GM10248 (cell line): ENCODE data around the gene AK4.

Experiments used
- CTCF ChIA-PET: fragments of 300-600 bp; sonication (Branson Sonifier 250); formaldehyde crosslinking; extraction: SDS; loops from one replicate; lab custom pipeline; 2021; ENCODE audit warnings: antibody characterized with exemption; lab: Yijun Ruan, JAX
- POLR2A ChIA-PET: fragments of 350-650 bp; sonication (Branson Sonifier 250); formaldehyde crosslinking; extraction: SDS; loops from one replicate; lab custom pipeline; 2020; ENCODE audit warnings: antibody characterized with exemption; lab: Yijun Ruan, JAX
- DNase-seq: peaks from one replicate; pipeline ENCODE4 v3.0.0; 2012; ENCODE audit errors: extremely low spot score
- TF ChIP-seq, protein P1 (sequence below): IDR thresholded peaks from 2 replicates; pipeline ENCODE4 v1.5.1; 2012; ENCODE audit warnings: mild to moderate bottlenecking, low read depth; ENCODE audit errors: extremely low read depth, missing control alignments, control extremely low read depth

AK4 gene

DNA sequence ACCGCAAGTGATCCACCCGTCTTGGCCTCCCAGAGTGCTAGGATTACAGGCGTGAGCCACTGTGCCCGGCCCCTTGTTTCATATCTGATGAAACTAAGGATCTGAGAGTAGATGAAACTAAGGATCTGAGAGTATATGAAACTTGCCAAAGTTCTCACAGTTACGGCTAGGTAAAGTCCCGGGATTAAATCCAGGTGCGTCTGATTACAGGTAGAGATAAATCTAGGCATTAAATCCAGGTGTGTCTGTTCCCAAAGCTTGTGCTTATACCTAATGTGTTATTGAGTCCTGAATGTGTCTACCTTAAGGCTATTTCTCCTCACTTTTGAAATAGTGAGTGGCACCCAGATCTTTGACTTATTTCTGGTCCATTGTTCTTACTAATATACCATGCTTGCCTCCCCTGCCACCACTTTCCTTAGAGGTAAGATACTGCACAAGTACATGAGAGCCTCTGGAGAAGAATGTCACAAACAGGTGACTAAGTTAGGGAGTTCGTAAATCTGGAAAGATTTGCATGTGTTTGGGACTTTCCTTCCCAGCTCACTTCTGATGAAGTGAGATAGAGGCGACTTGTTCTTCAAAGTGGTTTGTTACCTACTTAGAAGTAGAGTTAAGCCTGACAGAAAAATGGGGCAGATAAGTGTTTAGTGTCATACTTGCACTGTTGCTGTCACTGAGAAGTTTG, 66.5 kb downstream of the AK4 start:
- CTCF ChIA-PET, result interaction anchor here (0.8 to 3.7 kb wide), 8 partner anchors 9 to 475 kb away, joined by 3 to 16 read pairs (median 6); no protein-coding TSS in a partner anchor
- DNase-seq, result no peak
- POLR2A ChIA-PET, result no interaction called here
- TF ChIP-seq, protein P1, sequence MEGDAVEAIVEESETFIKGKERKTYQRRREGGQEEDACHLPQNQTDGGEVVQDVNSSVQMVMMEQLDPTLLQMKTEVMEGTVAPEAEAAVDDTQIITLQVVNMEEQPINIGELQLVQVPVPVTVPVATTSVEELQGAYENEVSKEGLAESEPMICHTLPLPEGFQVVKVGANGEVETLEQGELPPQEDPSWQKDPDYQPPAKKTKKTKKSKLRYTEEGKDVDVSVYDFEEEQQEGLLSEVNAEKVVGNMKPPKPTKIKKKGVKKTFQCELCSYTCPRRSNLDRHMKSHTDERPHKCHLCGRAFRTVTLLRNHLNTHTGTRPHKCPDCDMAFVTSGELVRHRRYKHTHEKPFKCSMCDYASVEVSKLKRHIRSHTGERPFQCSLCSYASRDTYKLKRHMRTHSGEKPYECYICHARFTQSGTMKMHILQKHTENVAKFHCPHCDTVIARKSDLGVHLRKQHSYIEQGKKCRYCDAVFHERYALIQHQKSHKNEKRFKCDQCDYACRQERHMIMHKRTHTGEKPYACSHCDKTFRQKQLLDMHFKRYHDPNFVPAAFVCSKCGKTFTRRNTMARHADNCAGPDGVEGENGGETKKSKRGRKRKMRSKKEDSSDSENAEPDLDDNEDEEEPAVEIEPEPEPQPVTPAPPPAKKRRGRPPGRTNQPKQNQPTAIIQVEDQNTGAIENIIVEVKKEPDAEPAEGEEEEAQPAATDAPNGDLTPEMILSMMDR, result no peak

DNA sequence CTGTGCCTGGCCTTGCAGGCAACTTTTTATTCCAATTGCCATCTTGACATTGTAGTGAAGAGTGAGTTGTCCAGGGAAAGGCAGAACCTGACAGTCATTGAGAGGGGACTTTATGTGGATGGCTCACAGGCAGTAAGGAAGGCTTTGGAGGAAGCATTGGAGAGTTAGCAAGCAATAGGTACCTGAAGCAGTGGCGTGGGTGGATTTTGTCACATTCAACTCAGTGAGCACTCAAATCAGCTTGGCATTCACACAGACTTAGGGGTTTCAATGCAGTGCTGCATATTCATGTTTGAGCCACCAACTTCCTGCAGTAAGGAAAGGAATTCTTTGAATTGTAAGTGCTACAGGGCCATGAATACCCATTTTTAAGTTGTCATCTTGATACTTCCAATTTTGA, 69.0 kb downstream of the AK4 start:
- no peak for DNase-seq
- TF ChIP-seq, protein P1, result no peak
- ChIA-PET POLR2A (no interaction called here), CTCF (interaction anchor here (1.3 to 5.3 kb wide), 4 partner anchors 8 to 471 kb away, joined by 3 to 37 read pairs (median 15); no protein-coding TSS in a partner anchor)

DNA sequence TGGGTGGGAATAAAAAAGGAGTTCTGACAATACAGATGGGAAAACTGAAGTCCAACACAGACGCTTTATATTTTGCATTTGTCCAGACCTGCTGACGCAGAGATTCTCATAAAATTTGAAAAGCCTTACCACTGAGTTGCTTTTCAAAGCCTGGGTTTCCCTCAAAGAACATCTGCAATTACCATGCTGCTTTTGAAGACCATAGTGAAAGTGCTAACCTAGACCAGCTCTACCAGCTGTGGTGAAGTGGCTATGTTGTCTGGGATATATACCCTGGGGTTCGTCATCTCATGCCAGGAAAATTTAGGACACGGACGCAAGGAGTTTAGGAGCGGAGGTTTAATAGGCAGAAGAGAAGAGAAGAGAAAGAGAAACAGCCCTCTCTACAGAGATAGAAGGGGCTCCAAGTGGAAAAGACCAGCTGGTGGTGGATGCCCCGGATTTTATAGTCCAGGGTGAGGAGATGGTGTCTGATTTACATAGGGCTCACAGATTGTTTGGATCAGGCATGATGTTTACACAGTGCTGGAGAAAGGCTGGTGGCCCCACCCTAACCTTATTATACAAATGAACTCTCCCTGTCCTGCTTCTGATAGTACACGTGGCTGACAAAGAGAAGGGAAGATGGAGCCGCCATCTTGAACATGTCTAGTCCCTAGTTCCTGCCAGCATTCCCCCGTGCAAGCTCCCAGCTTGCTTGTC, 73.8 kb downstream of the AK4 start:
- DNase-seq, result no peak
- ChIA-PET CTCF (interaction anchor here (0.9 to 5.3 kb wide), 7 partner anchors 8 to 466 kb away, joined by 3 to 37 read pairs (median 6); no protein-coding TSS in a partner anchor), POLR2A (no interaction called here)
- TF ChIP-seq, protein P1, result no peak

DNA sequence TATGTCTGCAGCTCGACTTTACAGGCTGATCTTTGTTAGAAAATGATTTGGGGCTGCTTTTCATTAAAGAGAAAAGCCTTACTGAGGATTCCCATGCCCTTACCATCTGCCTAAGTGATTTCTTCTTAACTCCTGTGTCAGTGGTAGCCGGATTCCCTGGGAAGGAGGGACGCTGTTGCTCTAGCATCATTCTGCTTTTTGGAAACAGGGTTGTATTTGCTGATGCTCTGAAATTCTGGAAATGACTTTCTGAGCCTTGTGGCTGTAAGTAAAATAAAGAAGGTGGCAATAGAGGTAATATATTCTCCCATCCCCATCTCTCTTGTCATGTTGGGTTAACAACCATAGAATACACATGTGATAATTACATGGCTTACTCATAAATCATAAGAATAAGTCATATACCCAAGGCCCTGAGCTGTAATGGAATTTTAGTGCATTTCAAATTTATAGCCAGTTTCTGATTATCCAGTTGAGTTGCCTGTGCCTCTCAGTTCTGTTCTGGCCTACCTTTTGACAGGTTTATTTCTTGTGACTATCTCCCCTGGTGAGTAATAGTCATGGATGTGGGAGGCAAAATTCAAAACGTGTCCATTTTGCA, 74.4 kb downstream of the AK4 start:
- TF ChIP-seq, protein P1, result no peak
- CTCF ChIA-PET, result interaction anchor here (1.2 to 5.3 kb wide), 5 partner anchors 9 to 14 kb away, joined by 3 to 37 read pairs (median 9); no protein-coding TSS in a partner anchor
- POLR2A ChIA-PET, result no interaction called here
- DNase-seq, result no peak

DNA sequence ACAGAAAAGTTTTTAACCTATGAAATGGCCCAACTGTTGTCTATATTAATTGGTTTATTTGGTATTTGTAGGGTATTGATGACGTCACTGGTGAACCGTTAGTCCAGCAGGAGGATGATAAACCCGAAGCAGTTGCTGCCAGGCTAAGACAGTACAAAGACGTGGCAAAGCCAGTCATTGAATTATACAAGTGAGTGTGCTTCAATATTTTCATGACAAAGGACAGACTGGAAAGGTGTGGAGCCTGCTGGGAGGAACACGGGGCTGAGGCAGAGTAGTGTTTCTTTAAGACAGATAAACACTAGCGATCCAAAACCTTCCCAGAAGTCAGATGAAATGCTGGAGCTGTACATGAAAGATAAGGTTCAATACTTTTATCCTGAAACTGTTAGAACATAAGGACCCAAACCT, 76.7 kb downstream of the AK4 start:
- DNase-seq, result no peak
- ChIA-PET CTCF (interaction anchor here (1.5 kb wide), 1 partner anchor 8 kb away, joined by 4 read pairs; no protein-coding TSS in a partner anchor), POLR2A (no interaction called here)
- TF ChIP-seq, protein P1, result no peak

DNA sequence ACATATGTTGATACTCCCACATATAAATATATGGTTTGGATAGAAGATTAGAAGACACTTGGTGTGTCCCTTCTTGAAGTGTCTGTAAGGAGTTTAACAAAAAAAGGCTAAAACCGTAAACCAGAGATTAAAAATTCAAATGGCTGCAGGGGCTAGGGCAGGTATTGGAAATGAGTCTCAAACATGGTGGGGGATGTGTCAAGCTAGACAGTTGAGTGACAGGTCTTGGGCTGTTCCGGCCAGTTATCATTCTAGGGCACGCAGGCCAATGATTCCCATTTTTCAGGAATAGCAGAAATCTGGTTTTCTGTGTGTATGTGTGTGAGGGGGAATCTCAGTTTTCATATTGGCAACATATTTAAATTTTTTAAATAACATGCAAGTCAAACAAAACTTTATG, 77.2 kb downstream of the AK4 start:
- ChIA-PET POLR2A (no interaction called here), CTCF (interaction anchor here (1.0 kb wide), 1 partner anchor 449 kb away, joined by 3 read pairs; no protein-coding TSS in a partner anchor)
- no peak for DNase-seq
- TF ChIP-seq, protein P1, result no peak
